ENCODE results near the gene RTP2.

Gene RTP2

GRCh38 chr3:187739094-187739560, 36.8 kb upstream of the RTP2 start:
- DNase-seq (ENCODE audit: extremely low spot score, insufficient read length, low read depth) = no peak
- FAIRE-seq = no peak

DNA sequence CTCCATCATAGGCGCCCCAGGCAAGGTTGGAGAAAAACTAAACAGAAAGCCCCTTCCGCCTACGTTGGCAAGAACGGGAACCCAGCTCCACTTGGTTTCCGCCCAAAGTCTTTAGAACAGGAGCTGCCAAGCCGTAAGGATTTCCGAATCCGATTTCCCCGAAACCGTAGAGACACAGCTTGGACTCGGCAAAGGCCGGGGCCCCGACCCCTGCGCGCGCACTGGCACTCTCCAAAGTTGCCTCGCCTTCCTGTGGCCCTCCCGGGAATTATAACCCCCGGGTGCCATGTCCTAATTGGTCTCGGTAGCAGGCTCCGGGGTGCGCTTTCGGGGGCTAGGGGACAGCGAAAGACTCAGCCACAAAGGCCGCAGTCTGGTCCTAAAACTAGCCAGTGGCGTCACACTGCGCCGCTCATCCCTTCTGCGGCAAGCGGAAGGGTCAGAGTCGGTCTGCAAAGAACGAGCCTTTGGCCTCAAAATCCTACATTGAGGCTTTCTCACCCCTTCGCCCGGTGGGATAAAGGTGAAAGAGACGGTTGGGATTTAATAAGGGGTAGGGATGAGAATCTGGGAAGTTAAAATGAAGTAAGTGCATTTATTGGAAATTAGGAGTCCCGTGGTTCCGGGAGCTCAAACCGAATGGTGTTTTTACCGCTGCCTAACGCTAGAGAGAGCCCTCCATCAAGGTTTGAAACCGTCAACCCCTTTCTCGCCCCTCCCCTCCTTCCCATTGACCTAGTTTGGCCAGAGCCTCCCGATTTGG, 36.2 kb upstream of the RTP2 start:
- FAIRE-seq = peak; percentile 58
- DNase-seq (ENCODE audit: extremely low spot score, insufficient read length, low read depth) = peak; percentile 58

DNA sequence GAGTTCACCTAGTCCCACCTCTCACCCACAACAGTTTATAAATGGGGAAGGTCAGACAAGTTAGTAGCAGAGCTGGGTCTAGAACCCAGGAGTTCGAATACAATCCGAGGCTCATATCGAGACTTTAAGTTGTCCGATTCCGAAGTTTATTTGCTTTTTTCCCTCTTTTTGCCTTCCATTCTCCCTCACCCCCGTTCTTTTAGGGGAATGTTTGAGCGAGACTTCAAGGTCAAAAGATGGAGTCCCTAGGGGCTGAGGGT, 35.6 kb upstream of the RTP2 start:
- no peak for FAIRE-seq
- DNase-seq (ENCODE audit: extremely low spot score, insufficient read length, low read depth) = no peak

DNA sequence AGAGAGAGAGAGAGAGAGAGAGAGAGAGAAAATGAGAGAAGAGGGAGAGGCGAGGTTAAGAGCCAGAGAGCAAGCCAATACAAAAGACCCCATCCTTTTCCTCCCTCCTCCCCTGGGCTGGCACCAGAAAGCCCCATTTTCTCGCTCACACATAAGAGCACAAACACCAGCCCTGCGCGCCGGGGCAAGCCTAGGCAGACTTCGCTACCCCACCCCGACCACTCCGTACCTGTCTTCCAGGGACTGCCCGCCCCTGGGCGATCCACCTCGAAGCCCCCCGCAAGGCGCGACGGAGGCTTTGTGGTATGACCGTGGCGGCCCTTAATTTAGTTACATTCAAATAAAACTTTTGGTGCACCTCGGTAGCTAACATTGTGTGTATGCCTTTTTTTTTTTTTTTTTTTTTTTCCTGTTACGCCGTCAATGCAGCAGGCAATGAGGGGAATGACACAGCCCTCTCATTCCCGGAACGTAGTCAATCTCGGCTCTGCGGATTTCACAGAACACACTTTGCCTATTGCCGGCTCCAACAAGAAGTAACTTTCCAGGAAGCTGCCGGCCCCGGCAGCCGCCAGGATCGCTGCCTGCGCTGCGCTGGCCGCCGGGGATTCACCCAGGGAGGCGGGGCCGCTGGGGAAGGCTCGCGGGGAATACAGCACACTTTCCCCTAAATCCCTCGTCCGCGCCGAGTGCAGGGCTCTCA, 35.2 kb upstream of the RTP2 start:
- no peak for FAIRE-seq
- DNase-seq (ENCODE audit: extremely low spot score, insufficient read length, low read depth) = no peak

DNA sequence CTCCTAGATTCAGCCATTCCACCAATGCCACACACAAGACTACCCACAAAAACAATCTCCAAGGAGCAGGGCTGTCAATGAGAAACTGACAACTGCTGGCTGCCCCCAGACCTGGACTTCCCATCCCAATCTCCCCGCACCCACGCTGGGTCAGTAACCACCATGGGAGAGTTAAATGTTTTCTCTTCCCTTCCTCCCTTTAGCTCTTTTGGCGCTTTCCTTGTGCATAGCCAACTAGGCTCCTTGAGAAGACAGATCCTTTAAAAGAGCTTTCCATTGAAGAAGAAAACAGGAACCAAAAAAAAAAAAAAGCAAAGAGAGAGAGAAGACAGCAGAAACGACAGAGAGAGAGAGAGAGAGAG, 34.6 kb upstream of the RTP2 start:
- DNase-seq (ENCODE audit: extremely low spot score, insufficient read length, low read depth) (no peak), FAIRE-seq (no peak)

GRCh38 chr3:187736418-187736871, 34.1 kb upstream of the RTP2 start:
- no peak for DNase-seq (ENCODE audit: extremely low spot score, insufficient read length, low read depth)

GRCh38 chr3:187735837-187736236, 33.5 kb upstream of the RTP2 start:
- FAIRE-seq = no peak

More at GRCh38 chr3:187736418-187736871, 34.1 kb upstream of the RTP2 start:
- FAIRE-seq = no peak

DNA sequence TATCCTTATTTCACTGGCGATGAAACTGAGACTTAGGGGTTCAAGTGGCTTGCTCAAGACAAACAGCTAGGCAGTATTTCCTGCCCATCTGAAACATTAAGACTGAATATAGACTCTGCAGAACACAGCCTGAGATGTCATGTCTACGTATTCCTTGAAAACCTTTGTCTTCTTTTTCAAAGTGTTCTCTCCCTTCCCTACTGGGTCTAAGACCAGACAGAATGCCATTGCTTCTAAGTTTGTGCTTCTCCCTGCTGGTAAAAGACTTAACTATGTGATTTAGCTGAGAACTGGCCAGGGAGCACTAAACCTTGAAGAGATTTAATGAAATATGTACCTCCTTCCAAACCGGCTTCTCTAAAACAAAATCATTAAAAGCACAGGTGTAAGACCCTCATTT, 33.0 kb upstream of the RTP2 start:
- no peak for FAIRE-seq
- no peak for DNase-seq (ENCODE audit: extremely low spot score, insufficient read length, low read depth)

More at GRCh38 chr3:187735837-187736236, 33.5 kb upstream of the RTP2 start:
- no peak for DNase-seq (ENCODE audit: extremely low spot score, insufficient read length, low read depth)

DNA sequence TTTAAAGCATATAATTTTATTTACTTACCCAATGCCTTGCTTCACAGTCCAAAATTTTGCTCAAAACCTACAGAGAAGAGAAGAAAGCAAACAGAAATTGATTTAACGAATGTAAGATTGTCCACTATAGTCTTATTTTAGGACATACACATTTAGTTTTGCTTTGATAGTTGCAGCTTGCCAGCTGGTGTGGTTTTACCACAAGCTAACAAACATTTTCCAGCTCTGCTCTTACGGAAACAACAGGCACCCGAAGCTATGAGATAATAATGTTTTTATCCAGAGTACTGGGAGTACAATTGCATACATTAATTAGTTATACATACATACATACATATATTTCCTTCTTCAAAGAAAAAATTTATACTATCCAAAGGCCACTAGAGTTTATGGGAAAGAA, 32.5 kb upstream of the RTP2 start:
- no peak for FAIRE-seq
- no peak for DNase-seq (ENCODE audit: extremely low spot score, insufficient read length, low read depth)

DNA sequence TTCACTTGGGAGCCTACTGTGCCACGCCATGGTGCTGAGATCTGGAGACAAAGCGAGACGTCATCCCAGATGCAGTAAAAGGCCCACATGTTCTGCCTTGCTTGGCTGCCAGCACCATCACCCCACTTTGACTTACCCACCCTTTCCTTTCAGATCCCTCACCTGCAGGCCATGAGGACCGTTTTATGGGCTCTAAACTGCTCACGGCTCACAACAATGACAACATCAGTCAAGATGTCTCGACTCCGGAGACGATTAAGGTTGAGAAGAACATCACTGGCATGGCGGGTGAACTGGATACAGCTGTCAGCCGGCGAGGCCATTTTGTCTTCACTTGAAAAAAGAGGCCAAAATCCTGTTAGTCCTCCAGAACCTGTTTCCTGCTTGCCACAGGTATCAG, 31.0 kb upstream of the RTP2 start:
- no peak for FAIRE-seq

GRCh38 chr3:187729598-187729997, 27.2 kb upstream of the RTP2 start:
- FAIRE-seq (no peak), DNase-seq (ENCODE audit: extremely low spot score, insufficient read length, low read depth) (no peak)

More for the DNA sequence above, 31.0 kb upstream of the RTP2 start:
- DNase-seq (ENCODE audit: extremely low spot score, insufficient read length, low read depth) = no peak

GRCh38 chr3:187728940-187729583, 26.7 kb upstream of the RTP2 start:
- DNase-seq (ENCODE audit: extremely low spot score, insufficient read length, low read depth) = no peak
- no peak for FAIRE-seq

DNA sequence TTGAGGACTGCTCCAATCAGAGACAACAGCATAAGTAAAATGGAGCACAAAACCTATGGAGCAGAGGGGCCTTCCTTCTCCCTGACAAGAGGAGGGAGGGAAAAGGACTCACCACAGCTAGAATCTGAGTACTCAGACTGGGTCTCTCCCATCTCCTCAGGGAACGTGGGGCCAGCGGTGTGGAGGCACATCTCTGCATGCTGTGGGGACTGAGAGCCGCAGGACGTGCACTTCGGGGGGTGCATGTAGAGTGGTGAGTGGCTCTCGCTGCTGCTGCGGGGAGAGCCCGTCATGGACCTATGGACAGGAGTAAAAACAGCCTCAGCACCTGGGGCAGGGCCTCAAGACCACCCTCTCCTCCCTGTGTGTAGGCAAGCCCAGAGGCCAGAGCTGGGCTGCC, 25.9 kb upstream of the RTP2 start:
- DNase-seq (ENCODE audit: extremely low spot score, insufficient read length, low read depth) (no peak), FAIRE-seq (no peak)

- DNase-seq (ENCODE audit: extremely low spot score, insufficient read length, low read depth) = no peak
- FAIRE-seq = no peak
Measured at GRCh38 chr3:187726564-187726963, 24.2 kb upstream of the RTP2 start.

GRCh38 chr3:187725653-187726370, 23.5 kb upstream of the RTP2 start:
- no peak for DNase-seq (ENCODE audit: extremely low spot score, insufficient read length, low read depth)
- no peak for FAIRE-seq

- no peak for FAIRE-seq
Measured at GRCh38 chr3:187725224-187725623, 22.9 kb upstream of the RTP2 start.

DNA sequence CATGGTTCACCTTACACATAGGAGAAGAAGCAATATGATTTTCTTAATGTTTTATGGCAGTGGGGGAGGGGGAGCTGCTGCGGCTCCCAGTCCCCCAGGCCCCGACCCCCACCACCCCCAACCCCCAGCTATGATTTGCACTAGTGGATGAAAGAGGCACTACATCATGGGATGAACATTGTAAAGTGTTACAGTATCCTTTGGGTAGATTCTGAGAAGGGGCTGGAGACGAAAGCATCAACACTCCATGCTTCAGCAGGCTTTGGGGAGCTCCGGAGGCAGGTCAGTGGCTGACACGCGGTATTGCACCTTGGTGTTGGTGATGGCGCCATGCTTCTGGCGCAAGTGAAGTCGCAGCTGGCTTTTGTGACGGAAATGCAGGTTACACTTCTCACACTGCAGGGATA, 19.9 kb upstream of the RTP2 start:
- FAIRE-seq (no peak), DNase-seq (ENCODE audit: extremely low spot score, insufficient read length, low read depth) (no peak)

More at GRCh38 chr3:187725224-187725623, 22.9 kb upstream of the RTP2 start:
- DNase-seq (ENCODE audit: extremely low spot score, insufficient read length, low read depth) = no peak

- DNase-seq (ENCODE audit: extremely low spot score, insufficient read length, low read depth) (no peak), FAIRE-seq (no peak)
Measured at GRCh38 chr3:187721055-187721454, 18.7 kb upstream of the RTP2 start.

- DNase-seq (ENCODE audit: extremely low spot score, insufficient read length, low read depth) (no peak), FAIRE-seq (no peak)
Measured at GRCh38 chr3:187720337-187720670, 17.9 kb upstream of the RTP2 start.

DNA sequence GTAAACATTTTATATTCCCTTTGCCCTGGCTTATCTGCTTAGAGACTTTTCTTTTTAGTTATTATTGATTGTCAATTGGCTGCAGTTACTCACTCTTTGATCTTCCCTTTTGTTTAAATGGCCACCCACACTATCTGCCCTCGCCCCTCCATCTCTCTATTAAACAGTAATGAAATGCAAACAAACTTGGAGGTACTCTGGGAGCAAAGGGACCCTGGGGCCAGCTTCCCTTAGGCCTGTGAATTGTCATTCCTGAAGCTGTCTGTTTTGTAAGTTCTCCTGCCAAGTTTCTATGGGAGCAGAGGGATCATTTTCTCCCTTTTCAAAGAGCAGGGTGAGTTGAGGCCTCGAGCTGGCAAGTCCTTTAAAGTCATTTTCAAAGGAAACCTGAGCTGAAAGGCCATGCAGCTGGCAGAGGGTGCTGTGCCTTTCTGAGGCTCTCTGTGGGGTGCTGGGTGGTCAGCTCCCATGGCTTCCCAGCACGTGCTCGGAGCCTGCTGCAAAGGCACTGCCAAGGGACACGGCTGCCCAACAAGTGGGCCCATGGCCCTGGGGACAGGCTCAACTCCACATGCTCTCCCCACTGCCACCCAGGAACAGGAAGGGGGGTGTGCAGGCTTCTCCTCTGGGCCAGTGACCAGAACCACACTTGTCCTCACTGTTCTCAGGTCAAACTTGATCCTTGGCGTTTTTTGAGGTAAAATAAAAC, 17.4 kb upstream of the RTP2 start:
- DNase-seq (ENCODE audit: extremely low spot score, insufficient read length, low read depth) = no peak
- FAIRE-seq = no peak

Data from GM18507 (cell line).